Keratinocyte (primary cell): ENCODE measurements around the gene PSTPIP2. TPM values are rescaled to one million over a fixed set of nuclear protein-coding genes. Genes with fewer than 3 reads are reported as not detected.

Source experiments
- DNase-seq: peaks from one replicate; pipeline ENCODE4 v3.0.0-alpha.2; 2011; ENCODE audit warnings: low read depth, missing footprints, low spot score
- FAIRE-seq: peaks from 2 replicates; lab custom pipeline; 2011; peaks lifted over from hg19 to GRCh38; lab: Jason Lieb, UNC
- H2AFZ ChIP-seq: 2 replicates; pipeline ENCODE4 v1.6.0; 2012; ENCODE audit warnings: low read length, control low read depth, inconsistent platforms; ENCODE audit not compliant: control insufficient read depth
- H3K27ac ChIP-seq: 2 replicates; pipeline ENCODE4 v1.5.1; 2011; ENCODE audit warnings: low read length; ENCODE audit not compliant: control insufficient read depth, insufficient read depth
- H3K27me3 ChIP-seq: 3 replicates; pipeline ENCODE4 v1.6.0; 2011; ENCODE audit warnings: low read length; ENCODE audit not compliant: control insufficient read depth, insufficient read depth; ENCODE audit errors: extremely low read depth
- H3K36me3 ChIP-seq, 2 experiments: 2 replicates in 1 of 2; 3 replicates in 1 of 2; pipeline ENCODE4 v1.5.1; 2011; ENCODE audit warnings: low read length in 2 of 2, mild to moderate bottlenecking in 1 of 2; ENCODE audit not compliant: control insufficient read depth in 2 of 2, insufficient read depth in 2 of 2; ENCODE audit errors: extremely low read depth in 1 of 2
- H3K4me1 ChIP-seq: 3 replicates; pipeline ENCODE4 v1.5.1; 2011; ENCODE audit warnings: low read length; ENCODE audit not compliant: control insufficient read depth, insufficient read depth; ENCODE audit errors: extremely low read depth
- H3K4me2 ChIP-seq: 3 replicates; pipeline ENCODE4 v1.6.0; 2011; ENCODE audit warnings: low read depth, low read length; ENCODE audit not compliant: control insufficient read depth, insufficient read depth; ENCODE audit errors: extremely low read depth
- H3K4me3 ChIP-seq, 3 experiments: fragments of 200-600 bp in 1 of 3; sonication (generic) in 1 of 3; 2 replicates in 2 of 3; 3 replicates in 1 of 3; pipeline ENCODE4 v1.5.1; 2011 to 2016; ENCODE audit warnings: low read length in 3 of 3, mild to moderate bottlenecking in 3 of 3, control low read depth in 2 of 3, inconsistent platforms in 1 of 3, low read depth in 1 of 3, mixed read lengths in 1 of 3, mixed run types in 1 of 3, moderate library complexity in 1 of 3; ENCODE audit not compliant: control insufficient read depth in 2 of 3, insufficient read depth in 2 of 3; ENCODE audit errors: extremely low read depth in 1 of 3
- H3K79me2 ChIP-seq: 2 replicates; pipeline ENCODE4 v1.6.0; 2012; ENCODE audit warnings: low read length; ENCODE audit not compliant: control insufficient read depth, insufficient read depth
- H3K9ac ChIP-seq: 3 replicates; pipeline ENCODE4 v1.6.0; 2011; ENCODE audit warnings: low read length; ENCODE audit not compliant: control insufficient read depth, insufficient read depth; ENCODE audit errors: extremely low read depth
- H3K9me1 ChIP-seq: 3 replicates; pipeline ENCODE4 v1.6.0; 2011; ENCODE audit warnings: low read length; ENCODE audit not compliant: control insufficient read depth, insufficient read depth; ENCODE audit errors: extremely low read depth
- H3K9me3 ChIP-seq: 2 replicates; pipeline ENCODE4 v1.5.1; 2012; ENCODE audit warnings: low read depth, low read length; ENCODE audit not compliant: control insufficient read depth
- H4K20me1 ChIP-seq: 3 replicates; pipeline ENCODE4 v1.6.0; 2011; ENCODE audit warnings: low read length; ENCODE audit not compliant: control insufficient read depth, insufficient read depth; ENCODE audit errors: extremely low read depth
- CTCF ChIP-seq, 3 experiments: IDR thresholded peaks in 1 of 3; conservative IDR thresholded peaks in 1 of 3; optimal IDR thresholded peaks in 1 of 3; 2 replicates in 2 of 3; 3 replicates in 1 of 3; pipeline versions ENCODE3 to v1.5.1; 2011; ENCODE audit warnings: low read length in 3 of 3, mild to moderate bottlenecking in 3 of 3, moderate library complexity in 2 of 3, control low read depth in 1 of 3, inconsistent platforms in 1 of 3; ENCODE audit not compliant: insufficient read depth in 2 of 3; ENCODE audit errors: extremely low read depth in 1 of 3
- EZH2 ChIP-seq: IDR thresholded peaks from one replicate; pipeline ENCODE4 v1.6.1; 2012; ENCODE audit warnings: inconsistent platforms, mild to moderate bottlenecking, low read length, moderate library complexity
- dilution Hi-C: fragments of 300-500 bp; cut with MboI; formaldehyde crosslinking; loops from one replicate; pipeline ENCODE4 v1.7.0; 2020; ENCODE audit warnings: low sequenced_read_pairs; ENCODE audit not compliant: extremely low pct_ligation_motif_present
- polyA plus RNA-seq, 5 experiments: library from polyadenylated mRNA; depleted of rRNA in 3 of 5; stranded (reverse) in 3 of 5; stranded (forward) in 1 of 5; unstranded in 1 of 5; fragments of >200 nt; gene quantifications; 1 replicate in 1 of 5; 2 replicates in 3 of 5; 3 replicates in 1 of 5; pipeline versions ENCODE4 v1.2.1 to v1.2.3, GENCODE V29; 2011 to 2012; ENCODE audit warnings: missing spikeins in 2 of 5, low read depth in 1 of 5, low replicate concordance in 1 of 5

PSTPIP2 gene
- polyA plus RNA-seq, 1 donor (not counting 4 experiments of a cell fraction or from before 2014, with no cell fraction given) = 27.3 TPM

DNA sequence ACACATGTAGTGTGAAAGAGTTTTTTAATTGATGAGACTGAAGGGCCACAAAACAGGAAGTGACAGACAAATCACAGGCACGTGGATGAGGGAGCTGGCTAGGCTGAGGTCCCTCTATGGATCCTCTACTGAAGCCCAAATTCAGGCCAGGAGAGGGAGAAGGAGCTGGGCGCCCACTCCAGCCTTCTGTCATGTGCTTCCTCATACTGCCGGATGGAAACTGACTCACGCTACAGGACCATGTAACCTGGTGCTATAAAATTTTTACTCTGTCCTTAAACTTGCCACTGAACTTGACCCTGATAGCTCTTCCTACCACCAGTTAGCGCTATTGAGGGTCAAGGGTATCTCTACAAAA, 31.3 kb downstream of the PSTPIP2 start:
- no peak for FAIRE-seq
- H3K27me3 ChIP-seq = no peaks in the 10 kb centered on the region
- H3K4me1 ChIP-seq = peaks cover 20% of the 10 kb centered on the region
- no peak overlapping the region for H3K9ac ChIP-seq
- H3K4me3 ChIP-seq = no peak overlapping the region
- no peak overlapping the region for H3K4me2 ChIP-seq
- H3K9me3 ChIP-seq = no peaks in the 10 kb centered on the region
- DNase-seq = no peak
- no peak overlapping the region for H3K27ac ChIP-seq
- H2AFZ ChIP-seq = no peak overlapping the region
- dilution Hi-C loops = no loop called here
- TF ChIP-seq EZH2 (no peak), CTCF (optimal IDR thresholded peaks at IDR 0.05 in 1 of 3, IDR thresholded peaks at IDR 0.05 in 1 of 3, conservative IDR thresholded peaks at IDR 0.05 in 1 of 3; ENCODE audit: extremely low read depth in 1 of 3, insufficient read depth in 2 of 3, low read length in 3 of 3) (no peak)
- peaks cover 3 to 5% of the 10 kb centered on the region in 2 experiments for H3K36me3 ChIP-seq
- no peaks in the 10 kb centered on the region for H3K9me1 ChIP-seq
- H4K20me1 ChIP-seq = no peaks in the 10 kb centered on the region
- peaks cover 10% of the 10 kb centered on the region for H3K79me2 ChIP-seq

DNA sequence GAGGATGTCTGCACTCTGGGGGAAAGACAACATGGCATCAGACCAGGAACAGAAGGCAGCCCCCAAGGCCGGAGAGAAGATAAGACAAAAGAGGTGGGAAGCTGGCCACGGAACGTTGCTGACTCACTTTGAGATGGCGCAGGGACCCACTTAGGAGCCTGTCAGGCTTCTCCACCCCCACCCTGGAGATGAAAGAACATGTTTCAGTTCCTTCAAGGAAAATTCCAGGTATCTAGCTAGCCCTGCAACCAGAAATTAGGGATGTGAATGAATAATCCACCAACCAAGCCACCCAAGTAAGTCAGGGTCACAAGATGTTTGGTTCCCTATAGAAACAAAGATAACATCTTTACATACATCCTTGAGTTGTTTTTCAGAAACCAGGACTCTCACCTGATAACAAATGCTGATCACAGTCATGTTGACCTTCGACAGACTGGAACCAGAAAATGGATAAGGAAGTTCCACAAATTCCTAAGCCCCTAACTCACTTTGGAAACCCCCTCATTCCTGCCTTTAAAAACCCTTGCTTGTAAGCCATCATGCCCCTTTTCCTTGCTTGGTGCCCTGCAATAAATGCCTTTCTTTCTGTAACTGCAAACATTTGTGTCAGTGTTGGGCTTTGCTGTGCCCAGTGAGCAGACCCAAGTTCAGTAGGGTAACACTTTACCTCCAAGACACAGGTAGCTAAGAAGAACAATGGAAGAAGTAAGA, 31.9 kb downstream of the PSTPIP2 start:
- Histone ChIP-seq H3K9me1 (no peaks in the 10 kb centered on the region), H4K20me1 (no peaks in the 10 kb centered on the region), H3K4me1 (peaks cover 20% of the 10 kb centered on the region), H3K4me3 (no peak overlapping the region), H3K9me3 (no peaks in the 10 kb centered on the region), H3K9ac (no peak overlapping the region), H3K27ac (no peak overlapping the region), H2AFZ (no peak overlapping the region), H3K36me3 (peaks cover 3 to 5% of the 10 kb centered on the region in 2 experiments), H3K4me2 (no peak overlapping the region), H3K79me2 (peaks cover 9% of the 10 kb centered on the region), H3K27me3 (no peaks in the 10 kb centered on the region)
- DNase-seq (no peak), FAIRE-seq (no peak)
- dilution Hi-C loops = no loop called here
- TF ChIP-seq EZH2 (no peak), CTCF (optimal IDR thresholded peaks at IDR 0.05 in 1 of 3, IDR thresholded peaks at IDR 0.05 in 1 of 3, conservative IDR thresholded peaks at IDR 0.05 in 1 of 3; ENCODE audit: extremely low read depth in 1 of 3, insufficient read depth in 2 of 3, low read length in 3 of 3) (no peak)
